Stomach (tissue), 4 donors: ENCODE results near the gene NOM1.

Source experiments
- EP300 ChIP-seq: sonication (generic); formaldehyde crosslinking; IDR thresholded peaks from one replicate; pipeline ENCODE4 v1.6.1; 2017; ENCODE audit warnings: antibody characterized with exemption
- POLR2A ChIP-seq, 4 donors: fragments of 450-650 bp; IDR thresholded peaks; one replicate each; pipeline ENCODE4 v1.6.1; 2016; ENCODE audit warnings: antibody characterized with exemption in 4 of 4, control low read depth in 2 of 4, mild to moderate bottlenecking in 1 of 4, moderate library complexity in 1 of 4
- POLR2AphosphoS5 ChIP-seq, 3 donors: sonication (generic); formaldehyde crosslinking; IDR thresholded peaks; one replicate each; pipeline ENCODE4 v1.6.1; 2016; ENCODE audit warnings: antibody characterized with exemption in 3 of 3
- TF ChIP-seq, protein P1 (sequence below), 7 experiments: fragments of 450-650 bp in 4 of 7; fragments of 200-600 bp in 3 of 7; sonication (generic) in 3 of 7; IDR thresholded peaks; one replicate each; pipeline ENCODE4 v1.5.1; 2016 to 2019; ENCODE audit warnings: antibody characterized with exemption in 7 of 7, control low read depth in 2 of 7, mild to moderate bottlenecking in 1 of 7

DNA sequence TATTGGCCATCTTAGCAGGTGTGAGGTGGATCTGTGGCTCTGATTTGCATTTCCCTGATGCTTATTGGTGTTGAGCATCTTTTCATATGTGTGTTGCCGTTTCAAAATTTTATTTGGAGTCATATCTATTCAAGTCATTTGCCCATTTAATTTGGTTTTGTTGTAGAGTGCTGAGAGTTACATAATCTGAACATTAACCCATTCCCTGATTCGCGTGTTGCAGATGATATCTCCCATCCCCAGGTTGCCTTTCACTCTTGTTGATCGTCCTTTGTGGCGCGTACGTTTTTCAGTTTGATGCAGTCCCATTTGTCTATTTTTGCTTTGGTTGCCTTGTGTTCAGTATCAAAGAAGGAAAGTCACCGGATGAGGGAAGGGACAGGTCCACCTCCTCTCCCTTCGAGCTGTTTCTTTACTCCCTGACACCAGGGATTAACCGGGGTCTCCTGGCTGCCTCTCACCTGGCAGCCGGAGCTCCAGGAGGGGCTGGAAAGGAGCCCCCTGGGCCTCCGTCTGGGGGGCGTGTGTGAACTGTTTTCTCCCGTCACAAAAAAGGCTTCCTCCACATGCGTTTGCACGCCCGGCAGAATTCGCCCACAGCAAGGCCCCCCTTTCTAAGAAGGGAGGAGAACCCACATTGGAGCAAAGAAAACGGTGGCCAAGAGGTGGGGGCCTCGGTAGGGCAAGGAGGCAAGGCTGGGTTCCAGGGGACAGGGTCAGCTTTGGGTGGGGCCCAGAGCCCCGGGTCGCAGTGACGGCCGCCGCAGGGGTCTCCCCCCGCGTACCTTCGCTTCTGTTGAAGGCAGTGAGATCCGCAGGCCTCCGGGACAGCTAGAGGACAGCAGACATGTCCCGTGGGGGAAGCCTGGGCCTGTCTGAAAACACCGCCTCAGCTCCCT, 52.7 kb downstream of the NOM1 start:
- TF ChIP-seq POLR2A (IDR thresholded peaks at IDR 0.05) (no peak), POLR2AphosphoS5 (IDR thresholded peaks at IDR 0.05) (no peak), EP300 (no peak)
- TF ChIP-seq, protein P1, sequence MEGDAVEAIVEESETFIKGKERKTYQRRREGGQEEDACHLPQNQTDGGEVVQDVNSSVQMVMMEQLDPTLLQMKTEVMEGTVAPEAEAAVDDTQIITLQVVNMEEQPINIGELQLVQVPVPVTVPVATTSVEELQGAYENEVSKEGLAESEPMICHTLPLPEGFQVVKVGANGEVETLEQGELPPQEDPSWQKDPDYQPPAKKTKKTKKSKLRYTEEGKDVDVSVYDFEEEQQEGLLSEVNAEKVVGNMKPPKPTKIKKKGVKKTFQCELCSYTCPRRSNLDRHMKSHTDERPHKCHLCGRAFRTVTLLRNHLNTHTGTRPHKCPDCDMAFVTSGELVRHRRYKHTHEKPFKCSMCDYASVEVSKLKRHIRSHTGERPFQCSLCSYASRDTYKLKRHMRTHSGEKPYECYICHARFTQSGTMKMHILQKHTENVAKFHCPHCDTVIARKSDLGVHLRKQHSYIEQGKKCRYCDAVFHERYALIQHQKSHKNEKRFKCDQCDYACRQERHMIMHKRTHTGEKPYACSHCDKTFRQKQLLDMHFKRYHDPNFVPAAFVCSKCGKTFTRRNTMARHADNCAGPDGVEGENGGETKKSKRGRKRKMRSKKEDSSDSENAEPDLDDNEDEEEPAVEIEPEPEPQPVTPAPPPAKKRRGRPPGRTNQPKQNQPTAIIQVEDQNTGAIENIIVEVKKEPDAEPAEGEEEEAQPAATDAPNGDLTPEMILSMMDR (IDR thresholded peaks at IDR 0.05) = no peak
